RWPE1 (cell line): ENCODE results near the gene RNASET2.

Source experiments
- CTCF ChIA-PET: fragments of 350-600 bp; sonication (Branson Sonifier 250); formaldehyde crosslinking; extraction: SDS; loops from one replicate; lab custom pipeline; 2021; lab: Yijun Ruan, JAX
- POLR2A ChIA-PET: fragments of 400-600 bp; formaldehyde crosslinking; extraction: SDS; loops from one replicate; lab custom pipeline; 2020; ENCODE audit warnings: antibody characterized with exemption; ENCODE audit not compliant: low non-redundant PET; lab: Yijun Ruan, JAX
- DNase-seq: peaks from one replicate; pipeline ENCODE4 v3.0.0; 2012; ENCODE audit warnings: low spot score
- H3K27ac ChIP-seq: fragments of 450-650 bp; 2 replicates; pipeline ENCODE4 v1.5.1; 2017
- TF ChIP-seq, protein P1 (sequence below): fragments of 450-650 bp; conservative IDR thresholded peaks from 2 replicates; pipeline ENCODE4 v1.5.1; 2017; ENCODE audit warnings: low read depth, mild to moderate bottlenecking

Gene RNASET2

DNA sequence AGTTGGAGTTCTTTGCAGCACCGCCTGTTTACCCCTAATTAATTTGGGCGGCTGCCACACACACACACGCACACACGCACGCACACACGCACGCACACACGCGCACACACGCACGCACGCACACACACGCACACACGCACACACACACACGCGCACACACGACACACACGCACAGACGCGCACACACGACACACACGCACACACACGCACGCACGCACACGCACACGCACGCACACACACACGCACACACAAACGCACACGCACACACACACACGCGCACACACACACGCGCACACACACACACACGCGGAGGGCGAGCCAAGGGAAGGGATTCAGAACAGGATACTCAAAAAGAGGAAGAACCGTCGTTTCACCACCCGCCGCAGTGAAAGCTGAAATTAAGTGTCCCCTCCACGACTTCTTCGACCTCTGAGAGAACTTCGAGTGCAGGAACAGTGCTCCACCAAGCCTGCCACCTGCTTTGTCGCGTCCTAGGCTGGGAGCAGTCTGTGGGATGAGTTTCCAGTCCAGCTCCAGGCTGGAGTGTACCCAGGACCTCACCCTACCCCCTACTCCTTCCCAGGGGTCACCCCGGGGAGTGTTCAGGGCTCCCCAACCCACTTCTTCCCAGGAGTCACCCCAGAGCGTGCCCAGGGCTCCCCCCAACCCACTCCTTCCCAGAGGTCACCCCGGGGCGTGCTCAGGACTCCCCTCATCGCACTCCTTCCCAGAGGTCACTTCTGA, 1.1 kb downstream of the RNASET2 start:
- CTCF ChIA-PET: interaction anchor here (0.6 to 0.8 kb wide), 3 partner anchors 139 to 219 kb away, joined by 3 to 4 read pairs (median 3); no protein-coding TSS in a partner anchor
- H3K27ac ChIP-seq: no peak overlapping the region
- no peak for DNase-seq
- POLR2A ChIA-PET: interaction anchor here (1.1 kb wide), 1 partner anchor 328 kb away, joined by 7 read pairs; no protein-coding TSS in a partner anchor
- TF ChIP-seq, protein P1, sequence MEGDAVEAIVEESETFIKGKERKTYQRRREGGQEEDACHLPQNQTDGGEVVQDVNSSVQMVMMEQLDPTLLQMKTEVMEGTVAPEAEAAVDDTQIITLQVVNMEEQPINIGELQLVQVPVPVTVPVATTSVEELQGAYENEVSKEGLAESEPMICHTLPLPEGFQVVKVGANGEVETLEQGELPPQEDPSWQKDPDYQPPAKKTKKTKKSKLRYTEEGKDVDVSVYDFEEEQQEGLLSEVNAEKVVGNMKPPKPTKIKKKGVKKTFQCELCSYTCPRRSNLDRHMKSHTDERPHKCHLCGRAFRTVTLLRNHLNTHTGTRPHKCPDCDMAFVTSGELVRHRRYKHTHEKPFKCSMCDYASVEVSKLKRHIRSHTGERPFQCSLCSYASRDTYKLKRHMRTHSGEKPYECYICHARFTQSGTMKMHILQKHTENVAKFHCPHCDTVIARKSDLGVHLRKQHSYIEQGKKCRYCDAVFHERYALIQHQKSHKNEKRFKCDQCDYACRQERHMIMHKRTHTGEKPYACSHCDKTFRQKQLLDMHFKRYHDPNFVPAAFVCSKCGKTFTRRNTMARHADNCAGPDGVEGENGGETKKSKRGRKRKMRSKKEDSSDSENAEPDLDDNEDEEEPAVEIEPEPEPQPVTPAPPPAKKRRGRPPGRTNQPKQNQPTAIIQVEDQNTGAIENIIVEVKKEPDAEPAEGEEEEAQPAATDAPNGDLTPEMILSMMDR: no peak

DNA sequence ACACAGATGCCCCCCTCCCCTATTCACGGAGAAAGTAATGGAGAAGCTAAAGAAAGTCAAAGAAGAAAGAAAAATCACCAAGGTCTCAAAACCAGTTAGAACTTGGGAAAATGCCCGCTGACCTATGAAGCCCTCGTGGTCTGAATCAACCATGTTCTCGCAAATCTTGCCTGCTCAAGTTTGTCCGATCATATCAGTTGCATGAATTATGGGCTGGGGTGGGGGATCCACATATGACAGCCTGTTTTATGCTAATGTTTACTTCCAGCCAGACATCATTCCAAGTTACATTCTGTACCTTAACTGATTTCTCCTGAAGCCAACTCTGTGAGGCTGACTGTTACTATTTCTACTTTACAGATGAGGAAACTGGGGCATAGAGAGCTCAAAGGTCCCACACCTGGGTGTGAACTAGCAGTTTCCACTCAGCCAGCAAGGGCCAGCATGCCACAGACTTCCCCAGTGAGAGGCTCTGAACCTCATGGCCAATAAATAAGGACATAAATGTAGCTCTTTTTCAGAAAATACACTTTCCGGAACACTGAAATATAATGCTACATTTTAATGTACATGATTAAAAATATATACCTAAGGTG, 2.1 kb downstream of the RNASET2 start:
- ChIA-PET POLR2A (no interaction called here), CTCF (interaction anchor here (0.9 to 1.0 kb wide), 2 partner anchors 10 to 16 kb away, joined by 3 to 6 read pairs; no protein-coding TSS in a partner anchor)
- no peak overlapping the region for H3K27ac ChIP-seq
- TF ChIP-seq, protein P1: no peak
- no peak for DNase-seq

DNA sequence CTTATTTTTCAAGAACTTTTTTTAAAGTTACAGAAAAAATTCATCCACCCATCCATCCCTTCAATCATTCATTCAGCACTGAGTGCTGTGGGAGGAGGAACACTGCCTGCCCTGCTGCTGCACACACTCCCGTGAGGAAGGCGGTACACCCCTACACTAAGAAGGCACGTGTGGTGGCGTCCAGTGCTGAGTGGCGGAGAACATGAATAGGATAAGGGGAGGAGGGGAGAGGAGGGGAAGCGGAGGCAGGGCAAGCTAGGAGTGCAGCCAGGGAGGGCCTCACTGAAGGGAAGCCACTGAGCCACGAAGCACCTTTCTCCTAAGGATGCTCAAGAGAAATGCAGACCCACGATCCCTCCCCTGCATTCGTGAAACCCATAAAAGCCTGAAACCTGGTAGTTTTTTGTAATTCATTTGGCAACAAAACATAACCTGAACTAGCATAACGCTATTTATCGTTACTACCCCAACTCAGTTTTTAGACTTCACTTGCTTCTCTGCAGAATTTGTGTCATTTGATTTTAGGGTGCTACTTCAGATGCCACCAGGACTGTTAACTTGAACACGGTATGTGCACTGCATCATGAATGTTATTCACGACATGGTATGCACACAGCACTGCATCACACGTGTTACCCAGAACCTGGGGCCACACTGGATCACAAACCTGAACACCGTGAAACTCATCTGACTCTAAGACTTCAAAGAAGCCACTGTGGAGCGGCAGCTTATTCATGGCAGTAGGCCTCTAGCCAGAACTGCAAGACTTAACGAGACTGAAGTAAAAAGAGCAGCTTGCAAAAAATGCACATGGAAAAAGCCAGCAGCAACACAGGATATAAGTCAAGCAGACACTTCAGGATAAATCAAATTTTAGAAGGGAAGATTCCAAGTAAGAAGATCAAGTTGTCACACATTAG, 3.5 kb downstream of the RNASET2 start:
- CTCF ChIA-PET: interaction anchor here (1.0 to 1.7 kb wide), 3 partner anchors 11 to 168 kb away, joined by 3 to 5 read pairs (median 4); no protein-coding TSS in a partner anchor
- TF ChIP-seq, protein P1: no peak
- no peak for DNase-seq
- POLR2A ChIA-PET: no interaction called here
- no peak overlapping the region for H3K27ac ChIP-seq

DNA sequence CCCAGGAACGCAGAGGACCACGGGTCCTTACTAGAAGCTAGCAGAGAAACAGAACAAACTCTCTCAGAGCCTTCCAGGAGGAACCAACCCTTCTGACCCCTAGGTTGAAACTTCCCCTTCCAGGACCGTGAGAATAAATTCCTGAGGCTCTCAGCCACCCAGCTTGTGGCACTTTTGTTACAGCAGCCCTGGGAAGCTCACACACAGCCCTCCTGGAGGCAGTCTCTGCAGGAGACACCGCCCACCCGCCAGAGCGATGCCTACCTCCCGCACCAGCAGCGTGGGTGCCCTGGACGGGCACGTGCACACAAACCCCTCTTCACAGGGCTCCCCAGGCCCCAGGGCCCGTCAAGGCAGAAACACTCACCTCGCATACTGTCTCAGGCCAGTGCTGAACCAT, 4.2 kb downstream of the RNASET2 start:
- TF ChIP-seq, protein P1: no peak
- CTCF ChIA-PET: interaction anchor here (0.6 to 2.4 kb wide), 7 partner anchors 10 to 209 kb away, joined by 3 to 12 read pairs (median 4); no protein-coding TSS in a partner anchor
- H3K27ac ChIP-seq: no peak overlapping the region
- no peak for DNase-seq
- POLR2A ChIA-PET: no interaction called here

DNA sequence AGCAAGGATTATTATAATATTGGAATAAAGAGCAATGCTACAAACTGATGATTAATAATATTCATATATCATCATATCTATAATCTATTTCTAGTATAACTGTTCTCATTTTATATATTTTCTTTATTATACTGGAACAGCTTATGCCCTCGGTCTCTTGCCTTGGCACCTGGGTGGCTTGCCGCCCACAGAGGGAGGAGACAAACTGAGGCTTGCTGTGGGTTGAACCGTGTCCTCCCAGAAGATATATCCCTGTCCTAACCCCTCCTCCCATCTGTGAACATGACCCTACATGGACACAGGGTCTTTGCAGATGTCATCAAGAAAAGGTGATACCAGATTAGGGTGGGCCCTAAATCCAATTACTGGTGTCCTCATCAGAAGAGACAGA, 4.7 kb downstream of the RNASET2 start:
- POLR2A ChIA-PET: no interaction called here

More for the DNA sequence above, 4.7 kb downstream of the RNASET2 start:
- TF ChIP-seq, protein P1: no peak; the same call in 1 of the 2 replicates
- CTCF ChIA-PET: interaction anchor here (0.6 to 2.4 kb wide), 11 partner anchors 10 to 231 kb away, joined by 3 to 12 read pairs (median 3); no protein-coding TSS in a partner anchor
- no peak overlapping the region for H3K27ac ChIP-seq
- DNase-seq: no peak
